CD4-positive, alpha-beta T cell treated with Interleukin-4 for 1 hour (primary cell): Measurements from ENCODE around the gene HNRNPUL1.

Experiments
- DNase-seq, 2 donors: peaks; one replicate each; pipeline ENCODE4 v3.0.0-alpha.2; 2020 to 2022

The HNRNPUL1 gene

DNA sequence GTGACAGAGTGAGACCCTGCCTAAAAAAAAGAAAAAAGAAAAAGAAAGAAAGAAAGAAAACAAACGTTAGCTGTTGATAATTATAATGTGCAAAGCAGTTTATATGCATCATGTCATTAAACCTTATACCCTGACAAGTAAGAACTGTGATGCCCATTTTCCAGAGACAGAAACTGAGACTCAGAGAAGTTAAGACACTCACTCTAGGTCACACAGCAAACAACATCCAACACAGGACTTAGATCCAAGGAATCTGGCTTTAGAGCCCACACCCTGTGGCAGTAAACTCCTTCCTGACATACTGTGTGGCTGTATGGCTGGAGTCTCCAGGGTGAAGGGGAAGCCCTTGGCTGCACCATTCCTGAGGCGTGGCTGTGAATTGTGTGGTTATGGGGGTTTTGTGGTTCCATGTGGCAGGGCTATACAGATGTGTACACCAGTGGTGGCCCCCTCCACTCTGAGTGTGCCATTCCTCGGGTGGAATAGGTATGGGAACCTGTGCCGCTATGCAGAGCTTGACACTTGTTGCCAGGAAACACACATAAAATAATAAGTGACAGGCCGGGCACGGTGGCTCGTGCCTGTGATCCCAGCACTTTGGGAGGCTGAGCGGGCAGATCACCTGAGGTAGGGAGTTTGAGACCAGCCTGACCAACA, 29.5 kb upstream of the HNRNPUL1 start:
- no peak for DNase-seq

DNA sequence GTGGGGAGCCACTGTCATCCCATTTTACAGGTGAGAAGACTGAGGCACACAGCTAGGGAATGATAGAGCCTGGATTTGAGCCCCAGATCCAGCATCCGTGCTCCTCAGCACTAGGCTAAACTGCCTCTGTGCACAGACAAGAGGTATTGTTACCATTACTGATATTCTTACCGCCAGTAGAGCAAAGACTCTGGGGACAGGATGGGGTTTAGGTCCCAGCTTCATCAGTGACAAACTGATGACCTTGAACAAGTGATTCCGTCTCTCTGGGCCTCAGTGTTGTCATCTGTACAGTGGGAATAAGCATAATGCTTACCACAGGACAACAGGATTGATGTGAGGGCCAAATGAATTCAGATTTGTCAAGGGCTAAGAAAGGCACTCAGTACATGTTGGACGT, 28.7 kb upstream of the HNRNPUL1 start:
- no peak for DNase-seq

DNA sequence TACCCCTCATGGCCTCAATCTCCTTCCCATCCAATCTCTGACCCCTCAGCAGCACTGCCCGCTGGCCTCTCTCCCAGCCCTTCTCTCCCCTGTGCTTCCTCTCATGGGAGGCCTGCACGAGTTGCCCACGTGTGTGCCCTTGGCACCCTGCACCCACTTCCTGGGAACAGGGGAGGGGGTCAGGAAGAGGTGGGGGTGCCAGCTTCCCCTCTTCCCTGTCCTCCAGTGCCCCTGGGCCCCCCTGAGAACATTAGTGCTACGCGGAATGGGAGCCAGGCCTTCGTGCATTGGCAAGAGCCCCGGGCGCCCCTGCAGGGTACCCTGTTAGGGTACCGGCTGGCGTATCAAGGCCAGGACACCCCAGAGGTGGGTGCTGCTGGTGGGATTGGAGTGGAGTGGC, 25.9 kb upstream of the HNRNPUL1 start:
- DNase-seq: no peak

DNA sequence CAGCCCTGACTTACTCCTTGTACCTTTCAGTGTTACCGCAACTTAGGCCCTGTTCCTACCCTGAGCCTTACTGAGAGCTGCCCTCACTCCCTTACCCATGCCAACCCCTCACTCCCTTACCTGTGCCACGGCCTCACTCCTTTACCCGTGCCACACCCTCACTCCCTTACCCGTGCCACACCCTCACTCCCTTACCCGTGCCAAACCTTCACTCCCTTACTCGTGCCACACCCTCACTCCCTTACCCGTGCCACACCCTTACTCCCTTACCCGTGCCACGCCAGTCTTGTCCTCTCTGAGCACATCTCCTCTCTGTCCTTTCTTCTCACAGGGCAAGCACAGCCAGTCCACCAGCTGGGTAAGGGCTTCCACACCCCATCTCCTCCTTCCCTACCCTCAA, 24.8 kb upstream of the HNRNPUL1 start:
- DNase-seq: no peak

DNA sequence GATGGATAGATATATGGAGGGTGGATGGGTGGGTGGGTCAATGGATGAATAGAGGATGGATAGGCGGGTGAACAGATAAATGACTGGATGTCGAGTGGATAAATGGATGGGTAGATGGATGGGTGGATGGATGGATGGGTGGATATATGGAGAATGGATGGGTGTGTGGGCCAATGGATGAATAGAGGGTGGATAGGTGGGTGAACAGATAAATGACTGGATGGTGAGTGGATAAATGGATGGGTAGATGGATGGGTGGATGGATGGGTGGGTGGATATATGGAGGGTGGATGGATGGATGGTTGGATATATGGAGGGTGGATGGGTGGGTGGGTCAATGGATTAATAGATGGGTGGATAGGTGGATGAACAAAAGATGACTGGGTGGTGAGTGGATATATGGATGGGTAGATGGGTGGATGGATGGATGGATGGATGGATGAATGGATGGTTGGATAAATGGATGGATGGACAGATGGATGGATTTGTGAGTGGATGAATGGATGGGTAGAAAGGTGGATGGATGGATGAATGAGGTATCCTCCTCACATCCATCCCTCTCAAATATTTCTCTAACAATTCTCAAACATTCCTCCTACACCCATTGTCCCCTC, 24.1 kb upstream of the HNRNPUL1 start:
- no peak for DNase-seq

DNA sequence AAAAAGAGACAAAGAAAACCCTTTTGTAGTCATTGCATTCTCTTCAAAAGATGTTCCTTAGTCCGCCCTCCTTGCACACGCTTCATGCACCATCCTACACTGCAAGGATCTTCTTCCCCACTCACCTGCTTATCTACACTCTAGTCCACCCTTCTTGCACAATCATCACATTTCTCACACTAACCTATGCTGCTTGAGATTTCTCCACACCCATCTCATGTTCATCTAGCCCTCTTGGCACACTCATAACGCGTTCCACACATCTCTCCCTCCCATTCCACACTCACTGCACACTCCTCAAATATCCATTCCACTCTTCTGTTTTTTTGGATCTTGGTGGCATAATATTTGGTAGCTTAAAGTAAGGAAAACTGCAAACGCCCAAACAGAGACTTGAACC, 22.3 kb upstream of the HNRNPUL1 start:
- DNase-seq: no peak

DNA sequence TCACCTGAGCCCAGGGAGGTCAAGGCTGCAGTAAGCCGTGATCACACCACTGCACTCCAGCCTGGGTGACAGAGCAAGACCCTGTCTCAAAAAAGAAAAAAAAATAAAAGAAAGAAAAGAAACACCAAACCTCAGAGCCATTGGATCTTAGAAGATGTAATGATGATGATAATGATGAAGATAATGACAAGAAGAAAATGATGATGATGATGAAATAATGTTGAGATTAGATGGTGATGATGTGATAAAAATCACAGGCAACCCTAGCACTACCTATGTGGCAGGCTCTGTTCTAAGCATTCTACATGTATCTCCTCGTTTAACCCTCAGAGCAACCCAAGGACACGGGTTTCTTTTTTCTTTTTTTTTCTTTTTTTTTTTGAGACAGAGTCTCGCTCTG, 20.1 kb upstream of the HNRNPUL1 start:
- no peak for DNase-seq

DNA sequence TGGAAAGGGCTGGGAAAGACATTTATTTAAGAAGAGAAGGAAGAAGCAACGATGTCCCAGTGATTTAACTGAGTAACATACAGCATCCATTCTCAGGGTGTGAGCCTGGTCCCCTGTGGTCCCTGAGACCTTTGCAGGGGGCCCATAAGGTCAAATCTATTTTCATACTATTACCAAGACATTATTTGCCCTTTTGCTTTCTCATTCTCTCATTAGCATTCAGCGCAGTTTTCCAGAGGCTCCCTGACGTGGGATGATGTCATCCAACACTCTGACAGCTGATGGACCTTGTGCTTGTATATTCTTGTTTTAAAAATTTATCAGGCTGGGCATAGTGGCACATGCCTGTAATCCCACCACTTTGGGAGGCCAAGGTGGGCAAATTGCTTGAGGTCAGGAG, 18.3 kb upstream of the HNRNPUL1 start:
- DNase-seq: no peak

DNA sequence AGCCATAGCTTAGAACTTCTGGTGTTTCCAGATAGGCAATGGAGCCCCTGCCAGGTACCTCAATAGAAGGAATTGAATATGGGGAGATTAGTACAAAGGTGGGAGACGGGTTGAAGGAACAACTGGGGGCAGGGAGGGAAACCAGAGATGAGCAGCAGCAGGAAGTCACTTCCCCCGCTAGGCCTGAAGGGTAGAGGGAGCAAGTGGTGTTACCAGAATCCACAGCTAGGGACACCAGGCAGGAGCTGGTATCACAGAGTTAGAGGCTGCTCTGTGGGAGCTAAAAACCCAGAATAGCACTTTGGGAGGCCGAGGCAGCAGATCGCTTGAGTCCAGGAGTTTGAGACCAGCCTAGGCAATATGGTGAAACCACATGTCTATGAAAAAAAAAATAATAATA, 15.3 kb upstream of the HNRNPUL1 start:
- no peak for DNase-seq

DNA sequence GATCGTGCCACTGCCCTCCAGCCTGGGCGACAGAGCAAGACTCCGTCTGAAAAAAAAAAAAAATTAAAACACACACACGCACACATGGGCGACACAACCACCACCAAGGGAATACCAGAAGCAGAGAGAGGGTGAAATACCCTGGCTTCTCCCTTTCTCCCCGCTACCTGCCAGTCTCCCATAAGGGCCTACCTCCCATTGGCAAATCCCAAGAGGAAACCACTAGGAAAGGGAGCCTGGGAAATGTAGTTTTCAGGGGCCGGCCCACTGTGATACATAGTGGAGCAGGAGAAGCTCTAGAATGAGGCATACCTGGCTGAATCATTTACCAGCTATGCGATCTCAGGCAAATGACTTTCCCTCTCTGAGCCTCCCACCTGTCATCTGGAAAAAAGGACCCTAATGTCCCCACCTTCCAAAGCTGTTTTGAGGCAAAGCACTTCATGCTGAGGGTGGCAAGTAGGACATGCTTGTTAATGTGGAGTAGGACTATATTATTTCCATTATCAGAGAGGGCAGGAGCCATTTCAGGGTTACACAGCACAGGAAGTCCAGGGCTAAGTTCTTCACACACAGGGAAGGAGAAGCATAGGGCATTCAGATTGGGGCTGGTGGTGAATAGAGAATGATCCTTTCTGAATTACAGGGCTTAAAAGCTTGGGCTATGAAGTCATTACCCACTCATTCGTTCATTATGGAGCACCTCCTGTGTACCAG, 14.3 kb upstream of the HNRNPUL1 start:
- no peak for DNase-seq

DNA sequence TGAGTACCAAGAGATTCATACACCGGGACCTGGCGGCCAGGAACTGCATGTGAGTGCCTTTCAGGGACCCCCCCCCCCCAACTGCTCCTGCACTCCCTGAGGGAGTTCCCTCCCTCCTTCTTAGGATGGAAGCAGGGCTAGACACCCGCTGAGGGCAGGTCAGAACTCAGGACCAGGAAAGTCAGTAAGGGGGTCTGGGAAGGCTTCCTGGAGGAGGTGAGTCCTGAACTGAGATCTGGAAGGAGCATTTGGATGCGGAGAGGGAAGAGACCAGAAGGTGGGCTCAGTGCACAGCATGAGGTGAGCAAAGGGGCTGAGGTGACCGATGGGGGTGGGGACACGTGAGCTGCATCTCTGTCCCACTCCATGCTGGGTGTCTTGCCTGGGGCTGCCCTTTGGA, 10.5 kb upstream of the HNRNPUL1 start:
- DNase-seq: no peak

DNA sequence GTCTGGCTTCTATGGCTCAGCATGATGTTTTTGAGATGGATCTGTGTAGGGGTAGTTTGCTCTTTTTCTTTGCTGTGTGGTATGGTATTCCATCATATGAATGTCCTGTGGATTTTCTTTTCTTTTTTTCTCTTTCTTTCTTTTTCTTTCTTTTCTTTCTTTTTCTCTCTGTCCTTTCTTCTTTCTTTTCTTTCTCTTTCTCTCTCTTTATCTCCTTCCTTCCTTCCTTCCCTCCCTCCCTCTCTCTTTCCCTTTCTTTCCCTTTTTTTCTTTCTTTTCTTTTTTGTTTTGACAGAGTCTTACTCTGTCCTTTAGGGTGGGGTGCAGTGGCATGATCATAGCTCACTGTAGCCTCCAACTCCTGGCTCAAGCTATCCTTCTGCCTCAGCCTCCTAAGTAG, 9.0 kb upstream of the HNRNPUL1 start:
- no peak for DNase-seq

DNA sequence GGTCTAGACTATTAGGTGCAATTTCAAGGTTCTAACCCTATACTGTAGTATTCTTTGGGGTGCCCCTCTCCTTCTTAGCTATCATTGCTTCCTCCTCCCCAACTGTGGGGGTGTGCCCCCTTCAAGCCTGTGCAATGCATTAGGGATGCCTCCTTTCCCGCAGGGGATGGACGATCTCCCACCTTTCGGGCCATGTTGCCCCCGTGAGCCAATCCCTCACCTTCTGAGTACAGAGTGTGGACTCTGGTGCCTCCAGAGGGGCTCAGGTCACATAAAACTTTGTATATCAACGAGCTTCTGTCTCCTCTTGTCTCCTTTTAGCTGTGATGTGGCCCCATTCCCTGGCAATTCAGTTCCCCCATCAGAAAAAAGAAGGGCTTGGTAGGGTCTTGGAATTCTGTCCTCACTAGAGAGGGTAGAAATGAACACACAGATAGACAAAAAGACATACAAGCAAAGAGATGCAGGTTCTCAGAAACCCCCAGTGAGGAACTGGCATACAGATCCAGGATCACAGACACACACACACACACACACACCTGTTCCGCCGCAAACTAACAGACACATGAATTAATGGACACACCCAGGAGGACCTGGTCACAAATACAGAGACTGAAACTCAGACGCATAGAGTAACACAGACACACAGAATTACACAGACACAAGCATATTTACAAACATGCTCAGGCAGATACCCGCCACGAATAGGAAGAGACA, 2.5 kb upstream of the HNRNPUL1 start:
- DNase-seq: no peak

DNA sequence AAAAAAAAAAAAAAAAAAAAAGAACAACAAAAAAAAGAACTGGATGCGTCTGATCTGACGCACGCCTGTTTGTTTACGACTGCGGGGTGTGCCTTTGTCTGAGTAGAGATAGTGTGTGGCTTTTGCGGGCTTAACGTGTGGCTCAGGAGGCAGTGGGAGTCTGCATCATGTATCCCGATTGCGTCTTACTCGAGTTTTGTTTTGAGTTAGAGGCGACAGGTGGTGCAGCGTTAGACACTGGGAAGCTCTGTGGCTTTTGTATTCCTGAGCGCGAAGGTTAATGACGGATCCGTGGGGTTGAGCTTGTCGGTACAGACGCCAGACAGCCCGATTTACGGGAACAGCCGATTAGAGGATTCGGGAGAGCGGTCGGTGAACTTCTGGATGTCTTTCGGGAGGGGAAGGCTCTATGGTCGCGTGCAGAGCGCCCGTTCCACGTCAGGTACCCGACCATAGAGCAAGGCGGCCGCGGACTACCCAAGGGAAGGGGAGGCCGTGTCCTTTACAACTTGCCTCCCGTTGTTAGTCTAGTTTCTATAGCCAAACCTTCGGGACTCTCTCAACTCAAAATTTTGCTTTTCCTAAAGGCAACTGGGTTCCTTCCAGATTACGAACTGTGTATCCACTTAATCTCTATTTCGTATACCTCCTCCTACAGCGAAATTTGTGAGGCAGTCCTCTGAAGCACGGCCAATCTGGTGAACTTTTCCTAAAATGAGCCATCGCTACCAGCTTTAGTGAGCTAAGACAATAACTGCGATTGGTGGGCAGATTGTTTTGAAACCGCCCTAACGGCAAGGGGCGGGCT, 926 bp upstream of the HNRNPUL1 start:
- peak; percentile 89 to 93 for DNase-seq

DNA sequence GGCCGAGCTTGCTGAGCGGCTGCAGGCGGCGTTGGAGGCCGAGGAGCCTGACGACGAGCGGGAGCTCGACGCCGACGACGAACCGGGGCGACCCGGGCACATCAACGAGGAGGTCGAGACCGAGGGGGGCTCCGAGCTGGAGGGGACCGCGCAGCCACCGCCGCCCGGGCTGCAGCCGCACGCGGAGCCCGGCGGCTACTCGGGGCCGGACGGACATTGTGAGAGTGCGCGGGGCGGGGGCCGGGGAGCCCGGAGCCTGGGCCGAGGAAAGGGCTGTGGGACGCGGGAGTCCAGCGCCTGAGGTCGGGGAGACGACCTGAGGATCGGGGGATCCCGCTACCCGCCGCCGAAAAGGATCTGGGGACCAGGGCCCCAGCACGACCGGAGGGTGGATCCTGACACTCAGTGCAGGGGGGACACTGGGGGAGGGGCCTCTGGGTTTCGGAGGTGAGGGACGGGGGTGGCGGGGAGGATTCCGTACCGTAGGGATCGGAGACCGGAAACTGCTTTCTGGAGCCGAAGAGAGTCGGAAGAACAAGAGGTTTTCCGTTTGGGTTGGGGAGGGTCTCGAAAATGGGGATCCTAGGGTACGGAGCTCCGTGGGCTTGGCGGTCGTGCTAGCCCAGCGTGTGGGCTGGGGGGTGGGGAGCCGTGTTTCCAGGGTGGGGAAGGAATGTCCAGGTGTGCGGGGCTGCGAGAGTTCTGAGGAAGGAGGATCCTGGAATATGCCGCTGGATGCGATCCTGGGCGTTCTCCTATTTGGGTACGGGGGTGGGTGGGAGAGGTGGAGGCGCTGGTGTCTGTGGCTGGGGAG, 616 bp downstream of the HNRNPUL1 start:
- DNase-seq: peak; percentile 46 to 48

DNA sequence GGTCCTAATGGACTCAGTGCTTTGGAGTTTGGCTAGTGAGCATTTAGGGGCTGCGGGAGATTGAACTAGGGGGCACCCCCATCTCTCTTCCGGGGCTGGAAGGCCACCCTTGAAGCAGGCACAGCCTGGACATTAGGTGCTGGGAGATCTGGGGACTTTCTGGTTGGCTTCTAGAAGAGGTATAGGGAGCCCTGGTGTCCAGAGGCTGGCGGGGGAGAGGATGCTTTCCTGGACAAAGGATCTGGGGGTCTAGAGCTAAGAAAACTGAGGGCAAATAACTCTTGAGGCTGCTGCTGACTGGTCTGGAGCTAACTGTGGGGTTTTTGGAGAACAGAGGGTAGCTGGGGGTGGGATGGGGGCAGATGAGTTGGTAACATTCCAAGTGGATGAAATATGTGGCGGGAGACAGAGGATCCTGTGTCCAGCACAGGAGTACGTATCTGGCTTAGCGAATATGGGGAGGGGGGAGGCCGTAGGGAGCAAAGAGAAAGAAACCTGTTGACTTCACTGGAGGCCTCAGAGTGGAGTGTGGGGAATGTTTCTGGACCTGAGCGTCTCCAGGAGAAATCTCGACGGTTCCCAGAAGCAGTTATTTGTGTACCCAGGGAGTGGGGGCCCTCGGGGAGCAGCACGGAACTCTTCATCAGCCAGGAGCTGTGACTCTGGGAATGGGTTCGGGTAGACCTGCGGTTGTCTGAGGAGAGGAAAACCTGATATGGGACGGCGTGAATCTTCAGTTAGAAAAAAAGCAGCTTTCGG, 1.4 kb downstream of the HNRNPUL1 start:
- peak; percentile 11 to 20 for DNase-seq

DNA sequence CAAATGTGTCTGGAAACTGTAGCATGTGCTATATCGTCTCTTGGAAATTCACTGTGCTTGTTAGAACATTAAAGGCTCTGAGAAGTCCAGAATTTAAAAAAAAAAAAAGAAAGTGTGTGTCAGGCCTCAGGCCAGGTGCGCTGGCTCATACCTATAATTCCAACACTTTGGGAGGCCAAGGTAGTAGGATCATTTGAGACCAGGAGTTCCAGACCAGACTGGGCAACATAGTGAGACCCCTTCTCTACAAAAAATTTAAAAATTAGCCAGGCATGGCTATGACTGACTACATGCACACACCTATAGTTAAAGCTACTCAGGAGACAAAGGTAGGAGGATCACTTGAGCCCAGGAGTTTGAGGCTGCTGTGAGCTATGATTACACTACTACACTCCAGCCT, 4.9 kb downstream of the HNRNPUL1 start:
- DNase-seq: no peak

DNA sequence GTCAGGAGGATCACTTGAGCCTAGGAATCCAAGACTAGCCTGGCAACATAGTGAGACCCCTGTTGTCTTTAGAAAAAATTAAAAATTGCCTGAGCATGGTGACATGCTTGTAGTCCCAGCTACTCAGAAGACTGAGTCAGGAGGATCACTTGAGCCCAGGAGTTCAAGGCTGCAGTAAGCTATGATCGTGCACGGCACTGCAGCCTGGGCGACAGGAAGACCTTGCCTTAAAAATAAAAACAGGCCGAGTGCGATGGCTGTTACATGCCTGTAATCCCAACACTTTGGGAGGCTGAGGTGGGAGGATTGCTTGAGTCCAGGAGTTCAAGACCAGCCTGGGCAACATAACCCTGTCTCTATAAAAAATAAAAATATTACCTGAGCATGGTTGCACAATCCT, 5.4 kb downstream of the HNRNPUL1 start:
- DNase-seq: no peak

DNA sequence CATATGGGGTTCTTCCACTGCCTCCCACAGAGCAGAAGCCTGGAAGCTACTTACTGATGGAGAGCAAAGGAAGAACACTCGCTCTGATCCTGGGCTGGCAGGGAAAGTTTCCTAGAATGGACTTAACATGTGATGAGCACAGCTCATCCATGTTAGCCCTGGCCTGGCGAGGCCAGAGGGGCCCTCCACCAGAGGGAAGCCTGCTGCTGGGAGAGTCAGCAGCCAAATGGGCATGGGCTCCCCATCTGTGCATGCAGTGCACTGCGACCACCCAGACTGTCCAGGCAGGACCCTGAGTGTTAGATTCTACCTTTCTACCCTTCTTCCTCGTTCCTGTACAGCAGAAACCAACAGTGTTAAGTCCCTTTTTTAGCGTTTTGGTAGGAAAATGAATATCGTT, 8.9 kb downstream of the HNRNPUL1 start:
- no peak for DNase-seq

DNA sequence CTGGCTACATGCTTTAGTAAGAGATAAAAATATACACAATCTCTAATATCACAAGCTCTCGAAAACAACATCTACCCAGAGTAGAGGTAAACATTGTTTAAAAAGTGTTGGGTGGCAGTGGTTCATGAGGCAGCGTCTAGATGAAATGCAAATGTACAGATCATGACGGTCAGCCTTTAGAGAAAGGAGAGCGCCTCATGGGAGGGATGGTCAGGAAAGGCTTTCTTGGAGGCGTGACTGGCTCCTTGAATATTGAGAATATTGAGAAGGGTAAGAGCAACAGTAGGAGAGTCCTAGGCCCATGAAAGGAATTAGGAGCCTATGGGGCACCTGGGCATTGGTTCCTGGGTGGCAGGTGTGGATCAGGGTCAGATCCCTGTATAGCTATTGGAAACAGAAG, 10.6 kb downstream of the HNRNPUL1 start:
- no peak for DNase-seq

DNA sequence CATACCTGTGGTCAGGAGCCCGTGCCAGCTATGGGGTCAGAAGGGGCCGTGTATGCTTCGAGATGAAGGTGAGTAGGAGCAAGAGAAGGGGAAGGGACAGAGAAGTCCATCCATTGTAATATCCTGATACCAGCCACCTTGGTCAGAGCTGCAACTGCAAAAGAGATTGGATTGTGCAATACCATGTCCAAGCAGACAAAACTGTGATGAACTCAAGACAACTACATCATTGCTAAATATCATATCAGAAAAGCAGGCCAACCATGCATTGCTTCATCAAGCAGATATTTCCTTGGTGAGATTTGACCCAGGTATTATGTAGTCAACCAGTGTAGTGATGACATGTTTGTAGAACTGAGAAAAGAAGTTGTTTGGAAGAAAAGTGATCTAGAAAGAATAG, 12.1 kb downstream of the HNRNPUL1 start:
- DNase-seq: no peak
